Hepatocyte (in vitro differentiated cells): ENCODE data around the gene C19orf47.

ENCODE experiments used
- CTCF ChIP-seq: fragments of 200-600 bp; sonication (generic); IDR thresholded peaks from 2 replicates; pipeline ENCODE4 v1.5.1; 2016; ENCODE audit warnings: antibody characterized with exemption, mild to moderate bottlenecking; ENCODE audit not compliant: poor library complexity
- EZH2phosphoT487 ChIP-seq: fragments of 200-600 bp; sonication (generic); IDR thresholded peaks from one replicate; pipeline ENCODE4 v1.6.1; 2018; ENCODE audit warnings: antibody characterized with exemption, mild to moderate bottlenecking, low read depth, moderate library complexity; ENCODE audit not compliant: unreplicated experiment, severe bottlenecking

GRCh38 chr19:40326201-40326600 is 22.0 kb downstream of the C19orf47 start:
- TF ChIP-seq EZH2phosphoT487 (no peak), CTCF (no peak)
